Measurements from ENCODE around the gene PGAP3. TPM values are rescaled to one million over a fixed set of nuclear protein-coding genes. Genes with fewer than 3 reads are reported as not detected.

The PGAP3 gene
- total and polyA plus RNA-seq, 8 donors = 17.2 to 46.5 (median 39.5) TPM

DNA sequence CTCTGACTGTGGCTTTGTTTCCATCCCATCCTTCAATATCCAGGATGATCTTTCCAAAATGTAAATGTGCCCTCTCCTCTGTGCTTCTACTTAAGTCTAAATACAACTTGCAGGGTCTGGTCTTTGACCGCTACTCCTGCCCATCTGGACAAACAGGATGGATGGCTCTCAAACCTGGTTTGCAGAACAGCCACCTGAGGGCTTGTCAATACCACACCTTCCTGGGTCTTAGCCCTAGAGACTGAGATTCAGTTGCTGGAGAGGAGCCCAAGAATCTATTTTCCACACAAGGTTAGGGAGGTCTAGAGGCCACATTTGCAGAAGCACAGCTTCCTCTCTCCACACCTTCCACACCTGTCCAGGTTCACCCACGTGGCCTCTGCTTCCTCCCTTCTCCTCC is 48.0 kb upstream of the PGAP3 start:
- ATAC-seq (no peak), DNase-seq (no peak)
- Histone ChIP-seq H3K27me3 (peaks cover 17 to 60% of the 10 kb centered on the region in 2 donors), H3K4me3 (no peak overlapping the region), H3K4me1 (peaks cover 6 to 35% of the 10 kb centered on the region in 2 donors), H3K27ac (no peak overlapping the region), H3K36me3 (no peaks in the 10 kb centered on the region), H3K9me3 (no peaks in the 10 kb centered on the region)
- TF ChIP-seq, protein P1, sequence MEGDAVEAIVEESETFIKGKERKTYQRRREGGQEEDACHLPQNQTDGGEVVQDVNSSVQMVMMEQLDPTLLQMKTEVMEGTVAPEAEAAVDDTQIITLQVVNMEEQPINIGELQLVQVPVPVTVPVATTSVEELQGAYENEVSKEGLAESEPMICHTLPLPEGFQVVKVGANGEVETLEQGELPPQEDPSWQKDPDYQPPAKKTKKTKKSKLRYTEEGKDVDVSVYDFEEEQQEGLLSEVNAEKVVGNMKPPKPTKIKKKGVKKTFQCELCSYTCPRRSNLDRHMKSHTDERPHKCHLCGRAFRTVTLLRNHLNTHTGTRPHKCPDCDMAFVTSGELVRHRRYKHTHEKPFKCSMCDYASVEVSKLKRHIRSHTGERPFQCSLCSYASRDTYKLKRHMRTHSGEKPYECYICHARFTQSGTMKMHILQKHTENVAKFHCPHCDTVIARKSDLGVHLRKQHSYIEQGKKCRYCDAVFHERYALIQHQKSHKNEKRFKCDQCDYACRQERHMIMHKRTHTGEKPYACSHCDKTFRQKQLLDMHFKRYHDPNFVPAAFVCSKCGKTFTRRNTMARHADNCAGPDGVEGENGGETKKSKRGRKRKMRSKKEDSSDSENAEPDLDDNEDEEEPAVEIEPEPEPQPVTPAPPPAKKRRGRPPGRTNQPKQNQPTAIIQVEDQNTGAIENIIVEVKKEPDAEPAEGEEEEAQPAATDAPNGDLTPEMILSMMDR (IDR thresholded peaks at IDR 0.05) = no peak
- intact Hi-C loops (cut with DNase I) = loop anchor here in 1 of 2 donors (10.0 kb wide), 1 partner anchor 101 kb away; the partner anchor contains the start of gene STARD3

- intact Hi-C loops (cut with DNase I) = loop anchor here in 1 of 2 donors (10.0 kb wide), 1 partner anchor 98 kb away; the partner anchor contains the start of gene STARD3
- Histone ChIP-seq H3K27me3 (peaks cover 3 to 27% of the 10 kb centered on the region in 2 donors), H3K27ac (no peak overlapping the region), H3K4me1 (peaks cover 12 to 19% of the 10 kb centered on the region in 2 donors), H3K36me3 (peaks cover 0 to 18% of the 10 kb centered on the region in 2 donors), H3K4me3 (no peak overlapping the region), H3K9me3 (no peaks in the 10 kb centered on the region)
- TF ChIP-seq, protein P1 (IDR thresholded peaks at IDR 0.05) = no peak
- DNase-seq (no peak), ATAC-seq (no peak)
Measured at GRCh38 chr17:39732586-39732985, 44.7 kb upstream of the PGAP3 start.

GRCh38 chr17:39730095-39730921 is 42.5 kb upstream of the PGAP3 start, which contains the start of gene MIEN1:
TSS of gene MIEN1 (minus strand) at chr17:39730532. CDS start at chr17:39730495, 37 bp downstream.
- peaks cover 0 to 39% of the 10 kb centered on the region in 2 donors for H3K36me3 ChIP-seq
- ATAC-seq = peak; percentile 98
- intact Hi-C loops (cut with DNase I) = loop anchor here in 1 of 2 donors (10.0 kb wide), 1 partner anchor 96 kb away; the partner anchor contains the start of gene STARD3
- peak within 1 kb of the TSS; percentile 75 to 78 for H3K4me3 ChIP-seq
- peak within 1 kb of the TSS; percentile 89 to 93 for H3K27ac ChIP-seq
- peaks cover 6 to 18% of the 10 kb centered on the region in 2 donors for H3K4me1 ChIP-seq
- peak; percentile 83 to 98 (median 92) for DNase-seq
- H3K9me3 ChIP-seq = no peaks in the 10 kb centered on the region
- TF ChIP-seq, protein P1 (IDR thresholded peaks at IDR 0.05) = peak; percentile 89 to 93
- peaks cover 0 to 5% of the 10 kb centered on the region in 2 donors for H3K27me3 ChIP-seq

- no peaks in the 10 kb centered on the region for H3K27me3 ChIP-seq
- H3K4me3 ChIP-seq = peak overlapping the region; percentile 75 to 78
- TF ChIP-seq, protein P1 (IDR thresholded peaks at IDR 0.05) = no peak
- H3K9me3 ChIP-seq = no peaks in the 10 kb centered on the region
- DNase-seq = no peak
- peak overlapping the region; percentile 89 to 93 for H3K27ac ChIP-seq
- intact Hi-C loops (cut with DNase I) = no loop called here
- no peak for ATAC-seq
- peaks cover 0 to 48% of the 10 kb centered on the region in 2 donors for H3K36me3 ChIP-seq
- peaks cover 6 to 18% of the 10 kb centered on the region in 2 donors for H3K4me1 ChIP-seq
Measured at GRCh38 chr17:39729280-39729851, 41.5 kb upstream of the PGAP3 start.

- TF ChIP-seq, protein P1 (IDR thresholded peaks at IDR 0.05) = no peak
- ATAC-seq = no peak
- no peak overlapping the region for H3K27ac ChIP-seq
- H3K36me3 ChIP-seq = peaks cover 0 to 52% of the 10 kb centered on the region in 2 donors
- no peaks in the 10 kb centered on the region for H3K9me3 ChIP-seq
- peaks cover 6 to 18% of the 10 kb centered on the region in 2 donors for H3K4me1 ChIP-seq
- intact Hi-C loops (cut with DNase I) = no loop called here
- H3K27me3 ChIP-seq = no peaks in the 10 kb centered on the region
- no peak overlapping the region for H3K4me3 ChIP-seq
- DNase-seq = no peak
Measured at GRCh38 chr17:39727556-39727955, 39.7 kb upstream of the PGAP3 start.

Measured in left lung (tissue), 10 donors.